Right ventricle myocardium inferior (tissue), 1 donor: ENCODE results near the gene TSN. TPM values are rescaled to one million over a fixed set of nuclear protein-coding genes. Genes with fewer than 3 reads are reported as not detected.
A peak's percentile ranks its signal among the peaks of the same experiment; 100 is the strongest.
"Not testable (repeated sequence)": the region's sequence is repeated elsewhere in the genome, so short reads cannot be mapped to it uniquely, and the experiment has no call there.

ENCODE experiments used
- ATAC-seq: fragments of 200-7000 bp; cut with Tn5 transposase; one replicate; pipeline ENCODE4 v1.9.1; 2020; ENCODE audit warnings: mild to moderate bottlenecking, moderate library complexity
- DNase-seq: peaks from one replicate; pipeline ENCODE4 v3.0.0; 2021; ENCODE audit errors: missing footprints
- intact Hi-C: fragments of 100-400 bp; cut with DNase I; formaldehyde crosslinking; loops from one replicate; pipeline ENCODE4 v1.11.0; 2022
- long read RNA-seq: library from polyadenylated mRNA; unstranded; transcript quantifications from one replicate; pipeline ENCODE4 v2.0.0, GENCODE V29; 2021
- total RNA-seq: library from RNA; stranded (reverse); fragmentation: NEBNext Ultra II Directional; extraction: Animal tissue kit (Norgen Biotek cat#: 25700); gene quantifications from one replicate; pipeline ENCODE4 v1.2.1, GENCODE V29; 2021
- donor health status: DM: no; HTN: yes; CAD: no; lungs with severe emphysema.

Gene TSN
- 32.1 TPM for total RNA-seq
- long read RNA-seq, transcript TSN-201 (6 exons, 3,420 nt): major isoform, 39 of 45 reads
- long read RNA-seq, partial matches to known transcripts: 1 of 45 reads
- long read RNA-seq, other reads (novel, unspliced or antisense): 3 of 45 reads

DNA sequence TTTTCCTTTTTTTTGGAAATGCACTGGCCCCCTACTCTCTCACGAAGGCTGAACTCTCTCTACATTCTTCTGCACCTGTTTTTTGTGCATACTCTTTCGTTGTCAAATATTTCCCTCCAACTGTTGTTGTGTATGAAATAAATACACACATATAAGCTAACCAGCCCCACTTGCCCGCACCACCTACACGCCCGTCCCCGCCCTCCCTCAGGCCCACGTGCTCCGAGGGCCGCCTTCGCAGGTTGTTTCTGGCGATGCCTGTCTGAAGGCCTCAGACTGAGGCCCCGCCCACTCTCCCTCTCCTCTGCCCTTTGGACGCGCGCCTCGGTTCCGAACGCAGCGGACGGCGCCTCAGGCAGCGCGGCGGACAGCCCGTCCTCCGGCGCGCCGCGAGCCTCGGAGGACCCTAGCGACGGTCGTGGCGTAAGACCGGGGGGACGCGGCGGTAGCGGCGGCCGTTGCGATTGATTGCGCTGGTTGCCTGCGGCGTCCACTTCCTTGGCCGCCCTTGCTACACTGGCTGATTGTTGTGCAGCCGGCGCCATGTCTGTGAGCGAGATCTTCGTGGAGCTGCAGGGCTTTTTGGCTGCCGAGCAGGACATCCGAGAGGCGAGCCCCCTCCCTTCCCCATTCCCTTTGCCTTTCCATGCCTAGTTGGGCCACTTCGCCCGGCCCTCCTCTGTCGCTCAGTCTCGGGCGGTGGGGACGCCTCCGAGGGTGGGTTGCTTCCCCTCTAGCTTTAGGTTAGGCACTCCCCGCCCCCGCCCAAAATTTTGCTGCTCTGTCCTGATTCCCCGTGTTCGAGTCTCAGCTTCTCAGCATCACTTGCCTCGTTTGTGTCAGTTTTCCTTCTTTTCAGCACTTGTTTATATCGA lies at the start of gene TSN:
Gene TSN, plus strand, starts transcription at position 415 of the 875 bp plus-strand sequence. Its CDS starts 129 bp downstream, at position 544.
- DNase-seq: peak; percentile 99
- intact Hi-C loops: loop anchor here (1.0 kb wide), 1 partner anchor 19 kb away; the partner anchor contains the start of gene NIFK
- ATAC-seq: peak; percentile 100

DNA sequence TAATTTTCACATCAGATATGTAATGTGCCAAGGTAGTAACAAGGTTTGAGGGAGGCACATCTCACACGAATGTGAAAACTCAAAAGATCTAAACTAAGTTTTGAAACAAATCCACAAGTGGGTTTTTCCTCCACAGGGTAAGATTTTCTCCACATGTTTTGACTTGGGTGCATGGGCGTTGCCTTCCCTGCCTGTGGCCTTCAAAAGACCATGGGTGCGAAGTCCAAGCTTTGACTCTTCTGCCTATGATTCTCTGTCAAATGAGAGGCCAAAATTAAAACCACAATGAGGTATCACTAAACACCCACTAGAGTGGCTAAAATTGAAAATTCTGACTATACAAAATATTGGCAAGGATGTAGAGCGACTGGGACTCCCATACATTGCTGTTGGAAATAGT lies 49.5 kb upstream of the TSN start:
- ATAC-seq (no peak), DNase-seq (no peak)
- intact Hi-C loops: no loop called here

DNA sequence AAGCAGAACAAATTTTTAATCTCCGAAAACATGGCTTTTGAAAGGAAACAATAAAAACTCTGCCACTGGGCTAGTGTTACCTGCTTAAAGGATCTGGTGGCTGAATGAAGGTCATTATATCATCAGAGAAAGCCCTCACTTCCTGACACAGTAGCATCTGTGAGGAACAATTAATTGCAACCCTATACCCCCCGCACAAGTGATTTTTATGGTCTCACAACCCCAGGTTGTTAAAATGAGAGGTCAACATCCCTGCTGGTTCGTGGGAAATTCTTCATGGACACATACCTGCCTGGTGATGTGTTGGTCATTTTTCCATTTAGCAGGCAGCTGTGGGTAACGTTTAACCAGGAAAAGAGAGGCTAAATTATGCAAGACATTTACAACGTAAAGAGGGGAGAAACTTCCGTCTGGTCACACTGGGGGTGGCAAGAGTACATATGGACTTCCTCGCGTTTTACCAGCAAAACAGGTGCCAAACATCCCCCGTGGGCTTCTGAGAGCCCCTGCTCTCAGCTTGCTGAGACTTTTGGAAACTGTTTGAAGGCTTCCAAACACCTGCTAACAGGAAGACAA lies 48.0 kb upstream of the TSN start:
- no peak for DNase-seq
- ATAC-seq: no peak
- intact Hi-C loops: no loop called here

DNA sequence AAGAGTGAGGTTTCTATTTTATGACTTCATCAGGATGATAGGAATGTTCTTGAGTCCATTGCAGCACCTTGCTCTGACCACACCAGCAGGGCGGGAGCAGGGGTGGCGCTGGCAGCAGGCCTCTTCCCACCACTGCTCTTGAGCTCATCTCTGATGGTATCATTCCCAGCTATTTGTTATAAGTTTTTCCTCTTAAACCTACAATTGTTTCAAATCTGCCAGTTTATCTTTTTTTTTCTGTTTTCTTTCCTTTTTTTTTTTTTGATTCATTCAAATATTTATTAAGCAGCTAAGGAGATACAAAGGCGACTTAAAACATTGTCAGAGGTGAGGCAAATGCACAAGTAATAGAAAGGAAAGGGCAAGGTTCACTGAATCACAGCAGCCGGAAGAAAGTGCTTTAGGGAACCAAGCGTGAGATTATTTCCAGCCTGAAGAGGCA lies 47.5 kb upstream of the TSN start:
- no peak for ATAC-seq
- no peak for DNase-seq
- intact Hi-C loops: no loop called here

DNA sequence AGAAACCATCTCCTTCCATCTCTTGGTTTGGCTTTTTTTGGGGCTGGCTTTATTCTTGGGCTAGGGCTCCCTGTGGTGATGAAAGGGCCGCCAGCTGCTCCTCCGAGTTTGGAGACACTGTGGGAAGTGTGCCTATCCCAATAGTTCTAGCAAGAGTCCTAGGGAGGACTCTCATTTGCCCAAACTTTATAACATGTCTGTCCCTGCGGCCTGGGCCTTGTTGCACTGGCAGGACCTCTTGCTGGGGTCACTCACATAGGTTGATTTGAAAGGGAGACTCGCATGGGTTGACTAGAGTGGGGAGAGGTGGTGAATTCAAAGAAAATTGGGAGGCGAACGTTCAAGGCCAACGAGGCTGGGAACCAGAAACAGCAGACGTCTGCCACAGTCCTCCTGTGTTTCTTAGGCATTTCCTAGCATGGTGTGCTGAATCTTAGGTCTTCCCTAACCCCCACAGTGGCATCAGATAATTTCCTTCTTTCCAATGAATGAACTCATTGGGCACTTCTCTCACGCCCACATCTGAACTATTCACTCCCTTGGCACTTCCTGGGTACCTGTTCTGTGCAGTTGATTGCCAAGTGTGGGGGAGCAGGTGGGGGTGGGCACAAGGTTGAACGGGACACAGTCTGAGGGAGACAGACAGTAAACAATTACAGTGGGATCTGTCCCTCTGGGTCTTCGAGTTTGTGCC lies 45.5 kb upstream of the TSN start:
- intact Hi-C loops: no loop called here
- DNase-seq: no peak
- ATAC-seq: no peak

DNA sequence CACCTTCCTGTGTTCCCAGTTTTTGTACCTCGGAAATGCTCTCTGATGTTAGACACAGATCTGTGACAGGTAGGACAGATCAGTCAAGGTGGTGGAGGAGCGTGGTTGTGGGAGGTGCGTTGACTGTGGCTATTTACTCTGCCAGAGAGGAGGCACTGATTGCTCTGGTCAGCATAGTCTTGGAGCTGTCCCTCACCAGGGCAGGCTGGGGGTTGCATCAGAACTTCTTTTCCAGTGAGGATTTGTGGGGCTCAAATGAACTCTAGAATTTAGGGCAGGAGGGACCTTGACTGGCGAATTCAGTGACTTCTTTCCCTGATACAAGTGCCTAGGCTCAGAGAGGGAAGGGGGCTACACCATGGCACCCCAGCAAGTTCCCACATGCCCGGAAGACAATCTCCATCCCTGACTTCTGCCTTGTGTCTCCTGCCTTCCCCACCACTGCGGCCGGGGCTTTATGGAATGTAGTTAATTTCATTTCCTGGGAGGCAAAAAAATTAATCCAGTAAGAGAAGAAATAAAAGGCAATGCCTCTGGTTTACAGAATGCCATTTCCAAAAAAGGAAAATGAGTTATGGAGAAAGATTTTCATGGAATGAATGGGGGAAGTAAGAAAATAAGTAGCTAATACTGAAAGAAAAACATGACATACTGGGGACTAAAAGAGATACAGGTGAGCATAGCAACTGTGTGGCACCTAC lies 44.8 kb upstream of the TSN start:
- no peak for DNase-seq
- intact Hi-C loops: no loop called here
- no peak for ATAC-seq

DNA sequence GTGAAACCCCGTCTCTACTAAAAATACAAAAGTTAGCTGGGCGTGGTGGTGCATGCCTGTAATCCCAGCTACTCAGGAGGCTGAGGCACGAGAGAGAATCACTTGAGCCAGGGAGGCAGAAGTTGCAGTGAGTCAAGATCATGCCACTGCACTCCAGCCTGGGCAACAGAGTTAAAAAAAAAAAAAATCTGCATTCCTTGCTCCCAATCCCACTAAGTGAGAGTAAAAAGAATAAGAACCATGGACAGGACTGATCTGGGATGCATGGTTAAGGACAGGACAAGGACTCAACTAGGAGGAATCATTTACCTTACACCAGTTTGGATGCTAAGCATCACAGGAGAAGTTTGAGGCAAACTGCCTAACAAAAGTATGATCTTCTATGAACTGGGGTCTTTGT lies 44.0 kb upstream of the TSN start:
- DNase-seq, intact Hi-C loops, ATAC-seq: not testable (repeated sequence)

DNA sequence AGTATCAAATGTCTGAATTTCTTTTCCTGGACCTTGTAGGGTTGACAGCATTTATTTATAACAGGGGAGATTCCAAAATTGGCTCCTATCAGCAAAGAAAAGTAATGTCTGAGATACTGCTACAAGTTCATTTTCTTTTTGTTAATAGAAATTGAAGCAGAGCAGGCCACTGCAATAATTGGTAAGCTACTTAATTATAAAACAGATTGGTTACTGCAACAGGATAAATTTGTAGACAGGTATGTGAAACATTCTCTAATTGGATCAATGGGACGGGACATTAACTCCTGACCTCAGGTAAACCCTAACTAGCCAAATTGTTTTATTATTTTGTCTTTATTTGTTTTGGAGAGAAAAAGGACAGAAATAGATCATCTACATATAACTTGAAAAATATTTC lies 39.3 kb upstream of the TSN start:
- intact Hi-C loops: loop anchor here (2.0 to 5.0 kb wide), 3 partner anchors 64 to 185 kb away; partner anchors contain the start of gene RNU4ATAC
- no peak for ATAC-seq
- no peak for DNase-seq

DNA sequence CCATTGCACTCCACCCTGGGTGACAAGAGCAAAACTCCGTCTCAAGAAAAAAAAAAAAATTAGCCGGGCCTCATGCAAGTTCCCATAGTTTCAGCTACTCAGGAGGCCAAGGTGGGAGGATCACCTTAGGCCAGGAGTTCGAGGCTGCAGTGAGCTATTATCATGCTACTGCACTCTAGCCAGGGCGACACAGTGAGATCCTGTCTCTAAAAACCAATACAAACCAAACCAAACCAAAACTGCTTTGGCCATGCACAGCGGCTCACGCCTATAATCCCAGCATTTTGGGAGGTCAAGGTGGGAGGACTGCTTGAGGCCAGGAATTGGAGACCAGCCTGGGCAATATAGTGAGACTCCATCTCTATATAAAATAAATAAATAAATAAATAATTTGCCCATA lies 37.9 kb upstream of the TSN start:
- no peak for DNase-seq
- intact Hi-C loops: loop anchor here (2.0 to 5.0 kb wide), 3 partner anchors 65 to 187 kb away; partner anchors contain the start of gene RNU4ATAC
- no peak for ATAC-seq

DNA sequence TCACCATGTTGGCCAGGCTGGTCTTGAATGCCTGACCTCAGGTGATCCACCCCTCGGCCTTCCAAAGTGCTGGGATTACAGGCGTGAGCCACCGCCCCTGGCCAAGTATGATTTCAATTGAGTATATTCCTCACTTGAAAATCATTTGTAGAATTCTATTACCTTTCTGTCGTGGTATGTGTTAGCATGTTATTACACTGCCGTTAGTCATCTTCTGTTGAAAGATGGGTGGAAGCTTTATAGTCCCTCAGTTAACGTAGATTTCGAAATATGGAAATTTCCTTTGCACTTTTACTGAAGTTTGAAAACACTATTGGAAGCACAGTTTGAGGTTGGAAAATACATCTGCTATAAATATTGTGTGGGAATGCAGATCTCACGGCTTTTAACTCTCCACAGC lies 33.5 kb upstream of the TSN start:
- intact Hi-C loops: loop anchor here (10.0 kb wide), 1 partner anchor 627 kb away; no protein-coding TSS in a partner anchor
- no peak for ATAC-seq
- no peak for DNase-seq

DNA sequence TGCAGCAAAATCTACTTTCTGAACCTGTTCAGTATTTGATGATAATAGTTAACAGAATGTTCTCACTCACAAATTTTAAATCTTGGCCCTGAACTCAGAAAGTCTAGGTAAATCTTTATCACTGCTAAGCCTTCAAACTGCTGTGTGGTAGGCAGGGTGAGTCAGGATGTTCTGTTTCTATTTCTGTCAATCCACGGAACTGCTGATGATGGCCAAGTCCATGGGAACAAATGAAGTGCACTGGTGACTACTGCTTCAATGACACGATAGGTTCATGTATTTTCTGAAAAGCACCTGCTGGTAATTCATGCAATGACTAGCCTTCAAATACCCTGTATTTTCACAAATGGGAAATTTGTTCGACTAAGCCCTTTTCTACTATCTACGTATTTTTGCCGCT lies 33.0 kb upstream of the TSN start:
- no peak for DNase-seq
- peak; percentile 47 for ATAC-seq
- intact Hi-C loops: loop anchor here (10.0 kb wide), 1 partner anchor 628 kb away; no protein-coding TSS in a partner anchor

DNA sequence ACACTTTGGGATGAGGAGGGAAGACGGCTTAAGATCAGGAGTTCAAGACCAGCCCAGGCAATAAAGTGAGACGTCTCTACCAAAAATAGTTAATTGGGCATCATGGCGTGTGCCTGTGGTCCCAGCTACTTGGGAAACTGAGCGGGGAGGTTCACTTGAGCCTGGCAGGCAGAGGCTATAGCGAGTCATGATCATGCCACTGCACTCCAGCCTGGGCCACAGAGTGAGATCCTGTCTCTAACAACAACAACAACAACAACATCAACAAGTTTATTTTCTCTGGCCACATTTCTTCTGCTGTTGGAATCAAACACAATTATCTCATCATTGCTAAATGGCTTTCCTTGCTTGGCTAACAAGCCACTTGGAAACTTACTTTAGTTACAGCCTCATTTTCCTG lies 32.1 kb upstream of the TSN start:
- intact Hi-C loops: loop anchor here (10.0 kb wide), 1 partner anchor 629 kb away; no protein-coding TSS in a partner anchor
- DNase-seq: no peak
- no peak for ATAC-seq

DNA sequence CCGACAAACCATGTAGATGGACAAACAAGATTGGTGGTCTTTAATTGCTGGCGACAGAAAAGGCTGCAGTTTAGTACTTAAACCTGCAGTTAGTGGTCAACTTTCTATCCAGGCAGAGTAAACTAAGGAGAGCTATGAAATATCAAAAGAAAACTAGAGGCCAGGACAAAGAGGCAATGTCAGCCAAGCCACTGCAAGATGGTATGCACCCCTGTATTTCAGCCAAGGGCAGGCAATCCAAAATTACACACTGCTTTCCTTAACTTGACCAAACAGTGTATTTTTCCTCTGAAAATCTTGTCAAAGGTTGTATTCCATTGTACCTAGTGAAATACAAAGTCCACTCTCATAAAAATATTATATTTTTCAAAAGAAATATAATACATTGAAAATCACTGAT lies 28.1 kb upstream of the TSN start:
- no peak for ATAC-seq
- no peak for DNase-seq
- intact Hi-C loops: loop anchor here (10.0 kb wide), 1 partner anchor 633 kb away; no protein-coding TSS in a partner anchor

DNA sequence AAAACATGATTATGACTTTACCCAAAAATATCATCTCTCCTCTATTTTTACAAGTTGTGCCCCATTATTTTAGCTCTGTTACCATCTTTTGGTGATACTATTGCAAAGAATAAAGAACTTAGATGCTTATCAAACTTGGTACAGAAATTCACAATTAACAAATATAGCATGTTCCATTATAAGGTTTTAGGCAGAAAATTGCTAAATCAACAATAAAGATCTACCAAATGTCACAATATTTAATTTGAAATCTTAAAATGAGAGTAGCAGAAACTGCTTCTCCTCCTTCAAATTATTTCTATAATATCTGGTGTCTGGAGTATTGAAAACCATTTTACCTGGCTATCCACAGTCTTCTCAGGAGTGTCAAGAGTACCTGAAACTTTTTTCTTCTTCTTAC lies 27.5 kb upstream of the TSN start:
- intact Hi-C loops: loop anchor here (10.0 kb wide), 1 partner anchor 633 kb away; no protein-coding TSS in a partner anchor
- ATAC-seq (no peak), DNase-seq (no peak)

DNA sequence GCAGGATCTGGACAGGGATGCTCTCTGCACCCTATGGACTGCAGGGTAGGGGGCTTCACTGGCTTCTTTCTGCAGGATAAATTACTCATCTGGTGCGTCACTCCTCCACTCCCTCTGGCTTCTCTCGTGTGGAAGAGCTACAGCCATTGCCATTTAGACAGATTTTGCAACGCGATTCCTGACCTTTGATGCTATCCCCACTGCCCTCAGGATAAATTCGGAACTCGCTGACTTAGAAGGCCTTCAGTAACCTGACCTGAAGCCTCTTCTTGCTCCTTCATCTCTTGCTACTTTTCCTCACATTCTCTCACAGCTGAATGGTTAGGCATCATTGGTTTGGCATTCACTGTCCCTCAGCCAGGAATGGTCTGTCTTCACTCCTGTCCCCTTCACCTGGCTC lies 24.1 kb upstream of the TSN start:
- intact Hi-C loops: no loop called here
- DNase-seq (no peak), ATAC-seq (no peak)

DNA sequence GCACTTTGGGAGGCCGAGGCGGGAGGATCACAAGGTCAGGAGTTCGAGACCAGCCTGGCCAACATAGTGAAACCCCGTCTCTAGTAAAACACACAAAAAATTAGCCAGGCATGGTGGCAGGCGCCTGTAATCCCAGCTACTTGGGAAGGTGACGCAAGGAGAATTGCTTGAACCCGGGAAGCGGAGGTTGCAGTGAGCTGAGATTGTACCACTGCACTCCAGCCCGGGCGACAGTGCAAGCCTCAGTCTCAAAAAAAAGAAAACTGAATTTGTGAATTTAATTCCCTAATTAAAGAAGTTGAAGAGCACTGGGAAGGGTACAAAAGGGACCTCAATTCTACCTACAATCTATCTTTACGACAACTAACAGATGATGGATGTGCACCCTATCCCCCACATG lies 20.9 kb upstream of the TSN start:
- intact Hi-C loops, ATAC-seq, DNase-seq: not testable (repeated sequence)

DNA sequence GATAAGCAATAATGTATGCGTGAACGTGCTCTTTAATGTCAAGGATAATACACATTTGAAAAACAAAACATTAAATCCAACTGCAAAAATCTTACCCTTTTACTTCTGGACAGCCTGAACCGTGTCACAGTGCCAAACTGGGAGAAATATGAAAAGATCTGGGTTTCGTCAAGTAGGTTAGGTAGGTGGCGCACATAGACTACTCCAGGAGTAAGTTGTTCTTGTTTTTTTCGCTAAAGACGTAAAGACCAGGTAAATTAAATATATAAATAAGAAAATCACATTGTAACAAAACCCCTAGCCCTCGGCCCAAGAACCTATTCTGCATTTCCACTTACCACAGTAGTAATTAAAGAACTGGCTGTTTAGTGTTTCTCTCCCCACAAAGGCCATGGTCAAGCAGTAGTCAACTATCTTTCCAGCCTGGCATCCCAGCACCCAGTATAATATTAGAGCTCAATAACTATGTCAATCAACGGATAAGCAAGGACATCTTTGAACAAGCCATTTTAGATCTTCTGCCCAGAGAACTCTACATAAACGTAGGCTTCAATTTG lies 19.9 kb upstream of the TSN start:
- intact Hi-C loops: loop anchor here (1.0 to 5.0 kb wide), 2 partner anchors 20 to 203 kb away; partner anchors contain the start of genes RNU4ATAC and TSN
- ATAC-seq (no peak), DNase-seq (no peak)

DNA sequence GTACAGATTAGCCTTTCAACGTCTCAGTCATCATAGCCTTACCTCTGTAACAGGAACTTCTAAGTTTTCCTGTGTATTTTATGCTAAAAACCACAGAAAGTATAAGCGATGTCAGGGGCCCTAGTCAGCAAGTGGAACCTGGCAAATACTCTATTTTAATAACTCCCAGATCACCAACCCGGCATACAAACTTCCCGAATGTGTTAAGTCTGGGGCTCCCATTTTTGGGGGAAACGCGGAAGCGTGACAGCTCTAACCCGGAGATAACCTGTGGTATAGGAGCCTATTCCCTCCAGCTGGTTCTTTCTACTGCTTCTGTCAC lies 19.4 kb upstream of the TSN start:
- DNase-seq (no peak), ATAC-seq (no peak)
- intact Hi-C loops: loop anchor here (1.0 to 5.0 kb wide), 2 partner anchors 19 to 204 kb away; partner anchors contain the start of genes RNU4ATAC and TSN
